Endothelial cell (in vitro differentiated cells): ENCODE results near the gene MFSD6L. TPM values are rescaled to one million over a fixed set of nuclear protein-coding genes. Genes with fewer than 3 reads are reported as not detected.

Experiments used
- DNase-seq: peaks from one replicate; pipeline ENCODE4 v3.0.0; 2021; ENCODE audit warnings: low spot score
- H3K27ac Mint-ChIP-seq: one replicate; pipeline ENCODE4 v1.8.0; 2021; ENCODE audit warnings: mixed read lengths, inconsistent platforms; ENCODE audit not compliant: unreplicated experiment
- H3K27me3 Mint-ChIP-seq: one replicate; pipeline ENCODE4 v1.8.0; 2021; ENCODE audit warnings: mild to moderate bottlenecking, moderate library complexity, mixed read lengths, inconsistent platforms; ENCODE audit not compliant: unreplicated experiment
- H3K36me3 Mint-ChIP-seq: one replicate; pipeline ENCODE4 v1.8.0; 2021; ENCODE audit warnings: mild to moderate bottlenecking, low read depth, mixed read lengths, inconsistent platforms; ENCODE audit not compliant: unreplicated experiment
- H3K4me1 Mint-ChIP-seq: one replicate; pipeline ENCODE4 v1.8.0; 2021; ENCODE audit warnings: mild to moderate bottlenecking, mixed read lengths, inconsistent platforms; ENCODE audit not compliant: unreplicated experiment
- H3K4me3 Mint-ChIP-seq: one replicate; pipeline ENCODE4 v1.8.0; 2021; ENCODE audit warnings: mild to moderate bottlenecking, mixed read lengths, inconsistent platforms; ENCODE audit not compliant: unreplicated experiment
- H3K9me3 Mint-ChIP-seq: one replicate; pipeline ENCODE4 v1.8.0; 2021; ENCODE audit warnings: mixed read lengths, inconsistent platforms; ENCODE audit not compliant: unreplicated experiment
- CTCF ChIP-seq: fragments of 200-600 bp; sonication (generic); IDR thresholded peaks from one replicate; pipeline ENCODE4 v1.5.0; 2021; ENCODE audit warnings: antibody characterized with exemption; ENCODE audit not compliant: unreplicated experiment
- total RNA-seq: library from RNA; stranded (reverse); fragmentation: NEBNext Ultra II Directional; extraction: Animal tissue kit (Norgen Biotek cat#: 25700); gene quantifications from one replicate; pipeline ENCODE4 v1.2.1, GENCODE V29; 2021; ENCODE audit not compliant: unreplicated experiment

The MFSD6L gene
- total RNA-seq, 1 donor from 2014 or later: not detected

- no peaks in the 10 kb centered on the region for H3K36me3 Mint-ChIP-seq
- no peak overlapping the region for H3K27ac Mint-ChIP-seq
- H3K9me3 Mint-ChIP-seq: peaks cover 10% of the 10 kb centered on the region
- H3K4me1 Mint-ChIP-seq: no peaks in the 10 kb centered on the region
- no peak for DNase-seq
- no peak overlapping the region for H3K4me3 Mint-ChIP-seq
- no peak for TF ChIP-seq CTCF
- no peaks in the 10 kb centered on the region for H3K27me3 Mint-ChIP-seq
These were observed 32.4 kb downstream of the MFSD6L start for GRCh38 chr17:8766731-8767130.

DNA sequence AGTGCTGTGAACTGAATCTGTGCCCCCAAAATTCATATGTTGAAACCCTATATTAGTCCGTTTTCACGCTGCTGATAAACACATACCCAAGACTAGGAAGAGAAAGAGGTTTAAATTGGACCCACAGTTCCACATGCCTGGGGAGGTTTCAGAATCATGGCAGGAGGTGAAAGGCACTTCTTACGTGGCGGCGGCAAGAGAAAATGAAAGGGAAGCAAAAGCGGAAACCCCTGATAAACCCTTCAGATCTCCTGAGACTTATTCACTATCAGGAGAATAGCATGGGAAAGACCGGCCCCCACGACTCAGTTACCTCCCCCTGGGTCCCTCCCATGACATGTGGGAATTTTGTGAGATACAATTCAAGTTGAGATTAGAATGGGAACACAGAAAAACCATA, 37.2 kb downstream of the MFSD6L start:
- no peak for DNase-seq
- Mint-ChIP-seq H3K9me3 (peaks cover 10% of the 10 kb centered on the region), H3K4me1 (no peaks in the 10 kb centered on the region), H3K4me3 (no peak overlapping the region), H3K27ac (no peak overlapping the region), H3K27me3 (peaks cover 10% of the 10 kb centered on the region), H3K36me3 (no peaks in the 10 kb centered on the region)
- TF ChIP-seq CTCF: no peak

DNA sequence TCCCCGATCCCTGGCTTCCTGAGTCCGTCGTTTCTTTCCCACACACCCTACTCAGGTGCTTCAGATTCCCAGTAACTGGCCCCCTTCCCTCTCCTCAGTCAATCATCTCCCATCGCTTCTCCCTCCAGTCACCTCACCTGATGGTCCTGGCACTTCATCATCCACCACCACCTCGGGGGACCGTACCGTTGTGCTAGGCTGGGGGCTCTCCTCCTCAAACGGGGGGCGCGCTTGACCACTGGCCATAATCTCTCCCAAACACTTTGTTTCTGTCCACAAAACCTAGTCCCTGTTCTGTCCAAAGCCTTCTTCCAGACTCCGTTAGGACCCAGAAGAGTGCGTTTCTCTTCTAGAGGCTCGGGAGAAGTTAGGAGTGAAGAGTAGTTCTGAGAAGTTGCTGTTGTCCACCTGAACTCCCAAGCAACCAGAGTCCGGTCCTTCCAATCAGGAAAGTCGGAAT, 41.0 kb downstream of the MFSD6L start, which contains the start of gene SPDYE4:
SPDYE4 (minus strand) TSS at position 410 of the 460 bp plus-strand sequence; CDS start at position 246, 164 bp downstream.
- Mint-ChIP-seq H3K4me1 (no peaks in the 10 kb centered on the region), H3K9me3 (peaks cover 10% of the 10 kb centered on the region), H3K36me3 (no peaks in the 10 kb centered on the region), H3K27ac (no peak within 1 kb of the TSS), H3K27me3 (peaks cover 18% of the 10 kb centered on the region), H3K4me3 (no peak within 1 kb of the TSS)
- DNase-seq: no peak
- no peak for TF ChIP-seq CTCF

DNA sequence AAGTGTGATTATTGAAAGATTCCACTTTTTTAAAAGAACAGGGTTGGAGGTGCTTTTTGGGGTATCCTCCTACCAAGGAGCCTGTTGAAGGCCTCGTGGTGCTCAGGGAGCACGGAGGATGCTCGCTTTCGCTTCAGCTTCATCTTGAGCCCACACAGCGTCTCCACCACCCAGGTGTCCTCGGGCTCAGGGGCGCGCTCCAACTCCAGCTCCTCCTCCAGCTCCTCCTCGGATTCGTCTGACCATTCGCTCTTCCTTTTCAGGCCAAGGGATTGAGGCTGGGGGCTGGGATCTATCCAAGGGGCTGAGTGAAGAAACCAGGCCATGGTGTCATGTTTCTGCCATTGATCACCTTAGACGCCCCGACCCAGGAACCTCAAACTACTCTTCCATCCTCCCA, 42.0 kb downstream of the MFSD6L start:
- Mint-ChIP-seq H3K4me1 (peaks cover 2% of the 10 kb centered on the region), H3K9me3 (peaks cover 2% of the 10 kb centered on the region), H3K4me3 (no peak overlapping the region), H3K36me3 (no peaks in the 10 kb centered on the region), H3K27me3 (peaks cover 18% of the 10 kb centered on the region), H3K27ac (no peak overlapping the region)
- no peak for TF ChIP-seq CTCF
- no peak for DNase-seq

- TF ChIP-seq CTCF: no peak
- Mint-ChIP-seq H3K27me3 (peaks cover 18% of the 10 kb centered on the region), H3K27ac (no peak overlapping the region), H3K36me3 (no peaks in the 10 kb centered on the region), H3K9me3 (no peaks in the 10 kb centered on the region), H3K4me1 (peaks cover 4% of the 10 kb centered on the region), H3K4me3 (no peak overlapping the region)
- no peak for DNase-seq
These were observed 43.4 kb downstream of the MFSD6L start for GRCh38 chr17:8755590-8756255.
